ENCODE measurements around the gene SLC44A3. TPM values are rescaled to one million over a fixed set of nuclear protein-coding genes. Genes with fewer than 3 reads are reported as not detected.

The SLC44A3 gene
- polyA plus RNA-seq, 2 of the 4 experiments (the other 2 are of a cell fraction): 1.9 to 5.4 TPM

- Histone ChIP-seq H3K27ac (no peak overlapping the region), H3K4me3 (no peak overlapping the region), H3K4me2 (no peak overlapping the region), H3K4me1 (peaks cover 5% of the 10 kb centered on the region; the same call in 1 of the 3 replicates), H3K9me3 (no peaks in the 10 kb centered on the region)
- no peak for ATAC-seq
- no peak for FAIRE-seq
- no peak for DNase-seq (ENCODE audit: low read depth in 1 of 2, low spot score in 1 of 2)
- ChIA-PET CTCF (interaction anchor here (4.3 kb wide), 1 partner anchor 58 kb away, joined by 19 read pairs; no protein-coding TSS in a partner anchor), POLR2A (no interaction called here)
- TF ChIP-seq ZSCAN20 (CRISPR knock-in tag; IDR thresholded peaks at IDR 0.05) (no peak), MYC (IDR thresholded peaks at IDR 0.05; ENCODE audit: borderline replicate concordance, low read length) (no peak), TFCP2L1 (CRISPR knock-in tag; IDR thresholded peaks at IDR 0.05) (no peak), JUN (IDR thresholded peaks at IDR 0.05) (no peak), KDM1A (IDR thresholded peaks at IDR 0.05; ENCODE audit: low read depth) (no peak), RFX5 (IDR thresholded peaks at IDR 0.05) (no peak), HEYL (CRISPR knock-in tag; IDR thresholded peaks at IDR 0.05) (no peak), FOSL2 (IDR thresholded peaks at IDR 0.05) (no peak), FOSL2 (CRISPR knock-in tag; IDR thresholded peaks at IDR 0.05) (no peak), EP300 (IDR thresholded peaks at IDR 0.05) (no peak), PHF8 (IDR thresholded peaks at IDR 0.05; ENCODE audit: borderline replicate concordance, low read depth) (no peak), RCOR1 (IDR thresholded peaks at IDR 0.05; ENCODE audit: low read depth, low read length) (no peak), HOXB13 (CRISPR knock-in tag; IDR thresholded peaks at IDR 0.05; ENCODE audit: low read depth) (no peak), HOXB5 (CRISPR knock-in tag; IDR thresholded peaks at IDR 0.05) (no peak), ZC3H11A (IDR thresholded peaks at IDR 0.05) (no peak), FOSB (CRISPR knock-in tag; IDR thresholded peaks at IDR 0.05) (no peak), CHD2 (IDR thresholded peaks at IDR 0.05; ENCODE audit: low read length, partially characterized antibody) (no peak), POLR2A (IDR thresholded peaks at IDR 0.05; ENCODE audit: low read length) (no peak), PBX3 (IDR thresholded peaks at IDR 0.05) (no peak)
- TF ChIP-seq, protein P1, sequence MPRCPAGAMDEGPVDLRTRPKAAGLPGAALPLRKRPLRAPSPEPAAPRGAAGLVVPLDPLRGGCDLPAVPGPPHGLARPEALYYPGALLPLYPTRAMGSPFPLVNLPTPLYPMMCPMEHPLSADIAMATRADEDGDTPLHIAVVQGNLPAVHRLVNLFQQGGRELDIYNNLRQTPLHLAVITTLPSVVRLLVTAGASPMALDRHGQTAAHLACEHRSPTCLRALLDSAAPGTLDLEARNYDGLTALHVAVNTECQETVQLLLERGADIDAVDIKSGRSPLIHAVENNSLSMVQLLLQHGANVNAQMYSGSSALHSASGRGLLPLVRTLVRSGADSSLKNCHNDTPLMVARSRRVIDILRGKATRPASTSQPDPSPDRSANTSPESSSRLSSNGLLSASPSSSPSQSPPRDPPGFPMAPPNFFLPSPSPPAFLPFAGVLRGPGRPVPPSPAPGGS (IDR thresholded peaks at IDR 0.05): no peak
- TF ChIP-seq, protein P2, sequence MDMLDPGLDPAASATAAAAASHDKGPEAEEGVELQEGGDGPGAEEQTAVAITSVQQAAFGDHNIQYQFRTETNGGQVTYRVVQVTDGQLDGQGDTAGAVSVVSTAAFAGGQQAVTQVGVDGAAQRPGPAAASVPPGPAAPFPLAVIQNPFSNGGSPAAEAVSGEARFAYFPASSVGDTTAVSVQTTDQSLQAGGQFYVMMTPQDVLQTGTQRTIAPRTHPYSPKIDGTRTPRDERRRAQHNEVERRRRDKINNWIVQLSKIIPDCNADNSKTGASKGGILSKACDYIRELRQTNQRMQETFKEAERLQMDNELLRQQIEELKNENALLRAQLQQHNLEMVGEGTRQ (IDR thresholded peaks at IDR 0.05): no peak
- WGBS (ENCODE audit: missing lambda C conversion rate): 81% methylated on average over 9 of the region's 9 CpGs
Measured at GRCh38 chr1:94912263-94913184, 92.4 kb downstream of the SLC44A3 start.

DNA sequence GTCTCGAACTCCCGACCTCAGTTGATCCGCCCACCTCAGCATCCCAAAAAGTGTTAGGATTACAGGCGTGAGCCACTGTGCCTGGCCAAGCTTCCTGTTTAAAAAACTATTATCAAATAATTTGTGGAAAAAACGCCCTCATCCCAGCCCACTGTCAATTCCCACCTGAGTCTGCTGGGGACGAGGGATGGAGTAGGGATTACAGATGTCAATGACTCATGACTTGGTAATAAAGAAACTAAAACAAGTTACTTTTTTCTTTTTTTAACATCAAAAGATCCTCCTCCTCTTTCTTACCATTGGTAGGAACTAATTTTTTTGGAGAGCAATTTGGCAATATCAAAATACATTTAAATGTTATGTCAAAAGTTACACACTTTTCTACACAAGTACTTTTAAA lies 97.1 kb downstream of the SLC44A3 start:
- peaks cover 11% of the 10 kb centered on the region for H3K4me1 ChIP-seq
- ChIA-PET POLR2A (no interaction called here), CTCF (interaction anchor here (1.5 kb wide), 1 partner anchor 63 kb away, joined by 6 read pairs; no protein-coding TSS in a partner anchor)
- no peak overlapping the region for H3K27ac ChIP-seq
- H3K4me3 ChIP-seq: no peak overlapping the region
- FAIRE-seq (no peak), DNase-seq (ENCODE audit: low read depth in 1 of 2, low spot score in 1 of 2) (no peak), ATAC-seq (no peak)
- no peak overlapping the region for H3K4me2 ChIP-seq
- TF ChIP-seq RNF2 (IDR thresholded peaks at IDR 0.05; ENCODE audit: borderline replicate concordance, low read depth) (no peak), PBX3 (IDR thresholded peaks at IDR 0.05) (no peak), CEBPB (IDR thresholded peaks at IDR 0.05) (no peak), ELK1 (IDR thresholded peaks at IDR 0.05; ENCODE audit: low read depth, low read length) (no peak), CHD2 (IDR thresholded peaks at IDR 0.05; ENCODE audit: low read length, partially characterized antibody) (no peak), MAX (IDR thresholded peaks at IDR 0.05) (no peak), TP53 (CRISPR knock-in tag; IDR thresholded peaks at IDR 0.05) (no peak), HOXB5 (CRISPR knock-in tag; IDR thresholded peaks at IDR 0.05) (no peak), HOXB13 (CRISPR knock-in tag; IDR thresholded peaks at IDR 0.05; ENCODE audit: low read depth) (no peak), NR3C1 (IDR thresholded peaks at IDR 0.05) (no peak), MYC (IDR thresholded peaks at IDR 0.05; ENCODE audit: borderline replicate concordance, low read length) (no peak), JUNB (IDR thresholded peaks at IDR 0.05) (no peak)
- no peaks in the 10 kb centered on the region for H3K9me3 ChIP-seq
- WGBS (ENCODE audit: missing lambda C conversion rate): 85% methylated on average over 6 of the region's 6 CpGs
